Osteocyte (in vitro differentiated cells): ENCODE data around the gene SLFN13. TPM values are rescaled to one million over a fixed set of nuclear protein-coding genes. Genes with fewer than 3 reads are reported as not detected.
"Not testable (repeated sequence)": the region's sequence is repeated elsewhere in the genome, so short reads cannot be mapped to it uniquely, and the experiment has no call there.

Experiments used
- DNase-seq: peaks from one replicate; pipeline ENCODE4 v3.0.0; 2021; ENCODE audit warnings: mixed read lengths; ENCODE audit not compliant: unreplicated experiment; ENCODE audit errors: extremely low spot score
- H3K27ac Mint-ChIP-seq: one replicate; pipeline ENCODE4 v1.8.0; 2021; ENCODE audit warnings: mild to moderate bottlenecking, mixed read lengths; ENCODE audit not compliant: unreplicated experiment
- H3K27me3 Mint-ChIP-seq: one replicate; pipeline ENCODE4 v1.8.0; 2021; ENCODE audit warnings: mixed read lengths; ENCODE audit not compliant: unreplicated experiment
- H3K36me3 Mint-ChIP-seq: one replicate; pipeline ENCODE4 v1.8.0; 2021; ENCODE audit warnings: mixed read lengths; ENCODE audit not compliant: unreplicated experiment
- H3K4me1 Mint-ChIP-seq: one replicate; pipeline ENCODE4 v1.8.0; 2021; ENCODE audit warnings: mixed read lengths; ENCODE audit not compliant: unreplicated experiment
- H3K4me3 Mint-ChIP-seq: one replicate; pipeline ENCODE4 v1.8.0; 2021; ENCODE audit warnings: mild to moderate bottlenecking, moderate library complexity, mixed read lengths; ENCODE audit not compliant: unreplicated experiment
- H3K9me3 Mint-ChIP-seq: one replicate; pipeline ENCODE4 v1.8.0; 2021; ENCODE audit warnings: mixed read lengths; ENCODE audit not compliant: unreplicated experiment
- CTCF ChIP-seq: fragments of 200-600 bp; sonication (generic); IDR thresholded peaks from 2 replicates; pipeline ENCODE4 v1.5.0; 2021; ENCODE audit warnings: antibody characterized with exemption, mild to moderate bottlenecking, moderate library complexity
- total RNA-seq: library from RNA; stranded (reverse); gene quantifications from 2 replicates; pipeline ENCODE4 v1.2.1, GENCODE V29; 2021

SLFN13 gene
- total RNA-seq, 1 donor from 2014 or later = 9.0 TPM

DNA sequence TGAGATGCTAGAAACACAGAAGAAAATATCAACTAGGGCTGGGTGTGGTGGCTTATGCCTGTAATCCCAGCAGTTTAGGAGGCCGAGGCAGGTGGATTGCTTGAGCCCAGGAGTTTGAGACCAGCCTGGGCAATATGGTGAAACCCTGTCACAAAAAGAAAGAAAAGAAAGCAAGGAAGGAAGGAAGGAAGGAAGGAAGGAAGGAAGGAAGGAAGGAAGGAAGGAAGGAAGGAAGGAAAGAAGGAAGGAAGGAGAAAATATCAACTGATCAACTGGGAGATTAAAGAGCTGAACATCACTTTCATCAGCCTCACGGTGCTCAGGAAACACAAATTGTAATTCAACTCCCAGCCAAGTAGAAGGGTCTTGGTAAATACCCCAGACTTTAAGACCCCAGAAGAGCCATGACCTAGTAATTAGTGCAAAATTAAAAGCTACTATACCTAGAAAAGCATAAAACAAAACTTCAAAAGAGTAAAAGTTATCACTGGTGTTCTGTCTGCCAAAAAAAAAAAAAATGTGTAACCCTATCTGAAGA is 27.8 kb upstream of the SLFN13 start:
- Mint-ChIP-seq H3K27ac (no peak overlapping the region), H3K36me3 (no peaks in the 10 kb centered on the region), H3K27me3 (peaks cover 64% of the 10 kb centered on the region)

DNA sequence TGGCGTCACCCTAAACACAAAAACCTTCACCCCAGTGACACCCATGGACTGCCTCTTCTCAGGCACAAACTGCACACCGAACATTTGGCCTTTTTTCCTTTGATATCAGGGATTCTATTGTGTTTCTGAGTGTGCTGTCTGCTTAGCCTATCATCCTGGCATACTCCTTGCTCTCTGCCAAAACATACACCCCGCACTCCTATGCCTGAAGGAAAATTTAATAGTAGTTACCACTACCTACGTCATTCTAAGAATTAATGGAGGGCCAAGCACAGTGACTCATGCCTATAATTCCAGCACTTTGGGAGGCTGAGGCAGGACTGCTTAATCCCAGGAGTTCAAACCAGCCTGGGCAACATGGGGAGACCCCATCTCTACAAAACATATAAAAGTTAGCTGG is 19.9 kb upstream of the SLFN13 start:
- Mint-ChIP-seq H3K27ac (no peak overlapping the region), H3K36me3 (no peaks in the 10 kb centered on the region), H3K9me3 (no peaks in the 10 kb centered on the region), H3K4me3 (no peak overlapping the region), H3K27me3 (peaks cover 34% of the 10 kb centered on the region), H3K4me1 (no peaks in the 10 kb centered on the region)
- no peak for DNase-seq
- no peak for TF ChIP-seq CTCF

More for the DNA sequence above, 27.8 kb upstream of the SLFN13 start:
- Mint-ChIP-seq H3K4me1 (no peaks in the 10 kb centered on the region), H3K4me3 (no peak overlapping the region), H3K9me3 (no peaks in the 10 kb centered on the region)
- TF ChIP-seq CTCF = no peak
- DNase-seq = no peak

DNA sequence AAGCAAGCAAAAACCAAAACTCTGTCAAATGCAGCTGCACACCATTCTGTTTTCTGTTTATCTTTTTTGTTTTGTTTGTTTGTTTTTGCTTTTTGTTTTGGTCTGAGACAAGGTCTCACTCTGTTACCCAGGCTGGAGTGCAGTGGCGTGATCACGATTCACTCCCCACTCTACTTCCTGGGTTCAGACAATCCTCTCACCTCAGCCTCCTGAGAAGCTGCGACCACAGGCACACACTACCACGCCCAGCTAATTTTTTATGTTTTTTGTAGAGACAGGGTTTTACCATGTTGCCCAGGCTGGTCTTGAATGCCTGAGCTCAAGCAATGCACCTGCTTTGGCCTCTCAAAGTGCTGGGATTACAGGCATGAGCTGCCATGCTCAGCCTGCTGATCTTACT is 19.3 kb upstream of the SLFN13 start:
- no peak overlapping the region for H3K27ac Mint-ChIP-seq
- DNase-seq = no peak
- H3K4me1 Mint-ChIP-seq = no peaks in the 10 kb centered on the region
- H3K27me3 Mint-ChIP-seq = peaks cover 34% of the 10 kb centered on the region
- no peaks in the 10 kb centered on the region for H3K9me3 Mint-ChIP-seq
- no peaks in the 10 kb centered on the region for H3K36me3 Mint-ChIP-seq
- TF ChIP-seq CTCF = no peak
- H3K4me3 Mint-ChIP-seq = no peak overlapping the region

DNA sequence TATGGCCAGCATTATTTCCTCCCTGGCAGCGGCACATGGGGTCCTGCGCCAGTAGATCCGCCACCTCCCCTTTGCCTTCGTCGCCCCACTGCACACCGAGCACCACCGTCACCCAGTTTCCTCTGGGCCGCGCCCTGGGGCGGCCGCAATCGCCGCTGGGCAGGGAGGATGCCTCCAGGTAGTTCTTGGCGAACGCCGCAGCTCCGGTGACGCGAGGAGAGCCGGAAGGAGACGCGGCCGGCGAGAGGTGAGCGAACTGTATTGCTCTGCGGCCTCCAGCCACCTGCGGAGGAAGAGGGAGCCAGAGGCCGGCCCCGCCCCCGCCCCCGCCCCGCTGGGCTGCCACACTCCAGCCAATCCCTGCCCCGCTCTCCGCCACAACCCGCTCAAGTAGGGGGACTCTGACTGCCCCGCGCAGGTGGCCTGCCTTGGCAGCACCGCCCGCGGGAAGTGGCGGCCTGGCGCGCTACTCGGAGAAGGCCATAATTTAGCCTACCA is 11.8 kb upstream of the SLFN13 start:
- H3K27ac Mint-ChIP-seq = no peak overlapping the region
- DNase-seq = no peak
- H3K36me3 Mint-ChIP-seq = no peaks in the 10 kb centered on the region
- peaks cover 8% of the 10 kb centered on the region for H3K4me1 Mint-ChIP-seq
- H3K4me3 Mint-ChIP-seq = peak overlapping the region; percentile 58
- peaks cover 76% of the 10 kb centered on the region for H3K27me3 Mint-ChIP-seq
- TF ChIP-seq CTCF = no peak
- H3K9me3 Mint-ChIP-seq = peaks cover 11% of the 10 kb centered on the region

DNA sequence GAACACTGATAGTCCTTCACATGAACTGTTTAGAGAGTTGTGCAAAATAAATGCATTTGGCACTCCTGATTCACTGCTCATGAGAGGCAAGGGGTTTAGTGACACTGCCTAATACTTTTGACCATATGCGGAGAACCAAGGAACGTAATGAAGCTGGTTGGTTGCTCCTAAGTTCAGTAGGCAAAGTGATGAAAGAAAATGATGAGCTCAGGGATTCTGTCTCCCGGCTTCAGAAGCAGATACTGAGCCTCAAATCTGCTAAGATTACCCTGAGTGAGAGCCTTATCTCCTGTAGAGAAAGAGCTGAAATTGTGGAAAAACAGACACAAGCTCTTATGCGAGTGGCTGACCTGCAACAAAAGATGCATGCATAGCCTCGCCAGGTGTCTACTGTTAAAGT is 5.5 kb upstream of the SLFN13 start:
- H3K4me3 Mint-ChIP-seq = not testable (repeated sequence)

DNA sequence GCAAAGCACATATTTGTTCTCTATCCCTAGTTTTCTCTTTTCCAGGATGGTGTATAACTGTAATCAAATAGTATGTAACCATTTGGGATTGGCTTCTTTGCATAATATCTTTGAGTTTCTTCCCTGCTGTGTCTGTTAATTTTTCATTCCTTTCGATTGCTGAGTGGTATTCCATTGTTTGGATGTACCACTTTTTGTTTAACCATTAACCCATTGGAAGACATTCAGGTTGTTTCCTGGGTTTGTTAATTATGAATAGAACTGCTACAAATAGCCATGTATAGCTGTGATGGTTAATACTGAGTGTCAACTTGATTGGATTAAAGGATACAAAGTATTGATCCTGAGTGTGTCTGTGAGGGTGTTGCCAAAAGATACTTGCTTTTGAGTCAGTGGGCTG is 4.6 kb upstream of the SLFN13 start:
- Mint-ChIP-seq H3K27ac (no peak overlapping the region), H3K4me3 (no peak overlapping the region), H3K4me1 (peaks cover 11% of the 10 kb centered on the region), H3K9me3 (peaks cover 11% of the 10 kb centered on the region), H3K27me3 (peaks cover 49% of the 10 kb centered on the region), H3K36me3 (no peaks in the 10 kb centered on the region)
- no peak for TF ChIP-seq CTCF
- DNase-seq = no peak

More for the DNA sequence above, 5.5 kb upstream of the SLFN13 start:
- H3K4me1 Mint-ChIP-seq, DNase-seq, H3K36me3 Mint-ChIP-seq, H3K27ac Mint-ChIP-seq: not testable (repeated sequence)
- peaks cover 14% of the 10 kb centered on the region for H3K9me3 Mint-ChIP-seq
- H3K27me3 Mint-ChIP-seq = peaks cover 56% of the 10 kb centered on the region
